Hematopoietic multipotent progenitor cell treated with erythropoietin and hydrocortisone succinate and interleukin-3 and kit ligand, for 4 days (in vitro differentiated cells): ENCODE data around the gene LTA4H.

ENCODE experiments used
- DNase-seq: peaks from one replicate; pipeline ENCODE4 v3.0.0-alpha.2; 2015

The LTA4H gene

GRCh38 chr12:96056646-96057455, 21.5 kb upstream of the LTA4H start:
- DNase-seq = no peak

- DNase-seq = peak; percentile 34
Measured at GRCh38 chr12:96054244-96054610, 18.8 kb upstream of the LTA4H start.

- DNase-seq = peak; percentile 48
Measured at GRCh38 chr12:96053476-96054243, 18.3 kb upstream of the LTA4H start.

- DNase-seq = no peak
Measured at GRCh38 chr12:96051756-96052485, 16.5 kb upstream of the LTA4H start.

GRCh38 chr12:96050139-96050538, 14.8 kb upstream of the LTA4H start:
- DNase-seq = no peak

DNA sequence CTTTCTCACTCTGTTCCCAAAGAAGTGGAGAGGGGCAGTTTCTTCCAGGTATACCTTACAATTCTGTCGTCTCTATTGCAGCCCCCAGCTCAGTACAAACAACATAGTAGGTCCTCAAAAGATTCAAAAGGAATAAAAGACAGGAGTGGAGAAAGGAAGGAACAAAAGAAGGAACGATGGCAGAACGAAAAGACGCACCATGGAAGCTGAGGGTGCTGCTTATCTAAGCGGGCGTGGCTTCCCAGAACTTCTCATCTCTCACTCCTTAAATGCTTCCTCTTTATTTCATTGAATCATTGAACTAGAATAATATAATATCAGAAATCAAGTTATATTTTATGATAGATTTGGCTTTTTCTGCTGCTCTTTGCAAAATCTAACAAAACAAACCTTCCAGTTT, 13.7 kb upstream of the LTA4H start:
- DNase-seq = peak; percentile 63

DNA sequence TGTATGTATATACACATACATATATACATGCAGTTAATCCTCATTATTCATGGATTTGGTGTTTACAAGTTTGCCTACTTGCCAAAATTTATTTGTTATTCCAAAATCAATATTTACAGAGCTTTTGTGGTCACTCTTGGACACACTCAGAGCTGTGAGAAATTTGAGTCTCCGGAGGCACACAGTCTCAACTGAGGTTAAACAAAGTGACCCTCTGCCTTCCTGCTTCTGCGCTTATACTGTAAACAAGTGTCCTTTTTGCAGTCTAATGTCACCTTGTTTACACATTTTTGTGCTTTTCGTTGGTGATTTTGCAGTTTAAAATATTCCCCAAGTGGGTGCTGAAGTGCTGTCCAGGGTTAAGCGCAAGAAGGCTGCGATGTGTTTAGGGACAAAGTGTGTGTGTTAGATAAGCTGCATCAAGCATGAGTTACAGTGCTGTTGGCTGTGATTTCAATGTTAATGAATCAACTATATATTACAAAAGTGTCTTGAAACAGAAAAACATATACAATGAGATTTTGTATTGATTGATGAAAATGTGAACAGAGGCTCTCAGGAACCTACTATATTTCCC, 13.1 kb upstream of the LTA4H start:
- DNase-seq = peak; percentile 57

DNA sequence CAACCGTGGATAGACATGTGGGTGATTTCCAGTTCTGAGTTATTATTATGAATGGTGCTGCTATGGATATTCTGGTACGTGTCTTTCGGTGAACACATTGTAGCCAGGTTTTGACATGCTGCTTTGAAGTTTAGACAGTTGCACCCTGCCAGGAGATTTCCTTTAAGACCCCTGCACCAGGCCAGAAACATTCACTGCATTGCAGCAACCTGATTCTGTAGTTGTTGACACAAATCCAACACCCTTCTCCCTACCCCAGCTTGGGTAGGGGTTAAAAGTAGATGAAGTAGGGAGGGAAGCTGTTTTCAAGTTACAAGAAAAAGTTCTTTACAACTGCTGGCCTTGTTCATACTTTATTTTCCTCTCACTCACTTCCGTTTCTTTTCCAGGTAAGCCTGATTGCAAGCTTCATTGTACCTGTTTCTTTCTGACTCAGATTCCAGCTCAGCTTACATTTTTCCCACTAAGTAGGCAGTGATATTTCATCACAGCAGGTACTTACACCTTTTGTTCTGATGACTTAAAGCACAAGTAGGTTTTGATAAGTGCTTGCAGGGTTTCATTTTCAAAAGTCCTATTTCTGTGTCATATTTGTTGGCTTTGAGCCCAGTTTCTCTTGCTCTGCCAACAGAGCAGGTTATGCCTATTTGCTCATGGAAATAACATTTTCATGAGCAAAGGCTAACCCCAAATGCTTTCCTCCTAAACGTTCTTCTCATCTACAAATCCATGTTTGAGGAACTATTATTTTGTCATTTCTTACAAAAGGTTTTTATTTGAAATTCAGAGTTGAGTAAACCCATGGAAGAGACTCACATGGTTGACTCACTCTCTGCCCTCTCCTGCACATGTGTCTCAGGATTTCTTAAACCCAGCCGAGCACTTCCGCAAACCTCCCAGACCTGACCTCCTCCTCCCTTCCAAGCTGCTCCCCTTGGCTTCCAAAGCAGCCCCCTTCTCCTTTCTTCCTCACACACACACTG, 12.1 kb upstream of the LTA4H start:
- DNase-seq = peak; percentile 77

DNA sequence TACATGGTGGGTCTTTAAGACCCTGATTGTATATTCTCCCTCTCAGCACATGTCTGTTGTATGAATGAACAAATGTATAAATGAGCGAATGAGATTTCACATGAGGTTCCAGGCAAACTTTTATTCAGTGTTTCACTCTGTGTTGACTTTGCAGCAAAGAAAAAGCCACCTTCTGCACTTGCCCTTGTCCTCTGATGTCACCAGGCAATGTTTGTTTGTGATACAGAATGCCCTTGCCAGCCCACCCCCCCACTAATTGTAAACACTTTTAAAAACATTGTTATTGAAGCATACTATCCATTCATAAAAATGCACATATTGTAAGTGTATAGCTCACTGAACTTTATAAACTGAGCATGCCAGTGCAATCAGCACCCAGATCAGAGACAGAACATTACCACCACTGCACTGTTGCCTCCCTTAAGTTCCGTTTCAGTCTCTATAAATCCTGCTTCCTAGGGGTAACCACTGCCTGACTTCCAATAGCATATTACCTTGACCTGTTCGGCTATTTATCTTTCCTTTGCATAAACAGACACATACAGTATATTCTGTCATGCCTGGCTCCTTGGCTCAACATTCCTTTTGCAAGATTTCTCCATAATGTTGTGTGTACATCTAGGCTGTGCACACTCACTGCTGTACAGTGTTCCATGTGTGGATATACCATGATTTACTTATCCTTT, 11.3 kb upstream of the LTA4H start:
- no peak for DNase-seq

DNA sequence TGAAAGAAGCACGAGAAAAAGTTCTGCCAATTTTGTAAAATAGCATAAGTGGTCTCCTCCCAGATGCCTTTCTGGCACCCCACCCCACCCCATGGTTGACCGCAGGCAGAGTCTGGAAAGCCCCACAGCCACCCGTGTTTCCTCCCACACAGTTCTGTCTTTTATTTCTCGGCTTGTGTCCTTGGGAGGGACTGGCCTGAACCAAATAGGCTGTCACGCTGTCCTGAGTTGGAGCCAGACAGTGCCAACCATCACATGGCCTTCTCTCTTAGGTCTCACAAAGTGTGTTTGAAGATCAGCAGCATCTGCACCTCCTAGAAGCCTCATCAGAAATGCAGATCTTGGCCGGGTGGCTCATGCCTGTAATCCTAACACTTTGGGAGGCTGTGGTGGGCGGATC, 10.2 kb upstream of the LTA4H start:
- no peak for DNase-seq

DNA sequence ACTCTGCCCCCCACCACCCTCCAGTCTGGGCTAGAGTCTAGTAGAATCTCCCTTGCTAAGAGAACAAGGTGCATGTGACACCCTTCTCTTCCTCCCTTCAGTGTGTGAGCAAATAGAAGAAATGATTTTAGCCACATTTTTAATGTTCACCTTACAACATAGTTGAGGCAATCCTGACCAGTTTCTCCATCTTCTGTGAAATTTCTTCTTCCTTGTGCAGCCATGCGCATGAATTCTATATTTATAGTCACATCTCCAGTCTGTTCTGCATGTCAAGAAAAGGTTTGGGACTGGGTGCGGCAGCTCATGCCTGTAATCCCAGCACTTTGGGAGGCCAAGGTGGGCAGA, 9.5 kb upstream of the LTA4H start:
- DNase-seq = no peak

DNA sequence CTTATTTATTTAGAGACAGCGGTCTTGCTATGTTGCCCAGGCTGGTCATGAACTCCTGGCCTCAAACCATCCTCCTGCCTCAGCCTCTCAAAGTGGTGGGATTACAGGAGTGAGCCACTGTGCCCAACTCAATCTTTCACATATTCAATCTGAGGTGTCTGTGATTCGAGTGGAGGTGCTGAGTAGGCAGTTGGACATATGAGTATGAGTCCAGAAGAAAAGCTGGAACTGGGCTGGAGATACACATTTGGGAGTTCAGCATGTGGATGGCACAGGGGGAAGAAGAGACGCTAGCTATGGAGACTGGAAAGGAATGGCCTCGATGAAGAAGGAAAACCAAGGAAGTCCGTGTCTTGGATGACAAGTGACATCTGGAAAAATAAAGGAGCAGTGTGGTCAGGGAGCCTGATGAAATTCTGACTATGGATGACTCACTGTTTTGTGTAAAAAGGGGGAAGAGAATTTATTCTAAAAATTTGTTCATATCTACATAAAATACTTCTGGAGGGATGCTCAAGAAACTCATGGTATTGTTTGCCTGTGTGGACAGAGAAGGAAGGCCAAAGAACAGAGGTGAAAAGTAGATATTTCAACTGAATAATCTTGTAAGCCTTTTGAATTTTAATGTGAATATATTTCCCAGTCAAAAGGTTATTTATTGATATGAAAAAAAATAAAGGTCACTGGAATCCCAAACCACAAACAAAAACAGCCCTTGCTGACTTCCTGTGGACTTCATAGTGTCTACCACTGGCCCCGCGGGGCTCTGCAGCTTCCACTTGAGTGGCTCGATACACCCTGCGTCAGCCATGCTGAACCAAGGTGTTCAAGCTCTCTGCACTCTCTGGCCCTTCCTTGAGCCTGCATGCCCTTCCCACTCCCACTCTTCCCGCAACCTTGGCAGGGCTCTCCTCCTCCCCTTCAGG, 8.9 kb upstream of the LTA4H start:
- no peak for DNase-seq

DNA sequence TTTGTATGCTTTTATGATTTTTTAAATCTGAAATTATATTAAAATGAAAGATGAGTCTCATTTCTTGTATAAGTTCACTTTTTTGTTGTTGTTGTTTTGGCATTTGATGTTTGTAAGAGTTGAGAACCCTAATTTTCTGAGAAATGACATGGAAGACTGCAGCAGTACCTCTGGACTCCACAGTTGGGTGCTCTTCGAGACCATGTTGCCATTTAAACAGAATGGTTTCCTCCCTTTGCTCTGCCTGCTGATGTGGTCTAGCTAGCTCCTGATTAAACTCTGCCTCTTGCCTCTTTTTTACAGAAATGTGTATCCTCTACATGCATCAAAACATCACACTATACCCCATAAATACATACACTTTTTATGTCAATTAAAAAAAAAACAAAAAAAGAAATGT, 5.8 kb upstream of the LTA4H start:
- peak; percentile 37 for DNase-seq

DNA sequence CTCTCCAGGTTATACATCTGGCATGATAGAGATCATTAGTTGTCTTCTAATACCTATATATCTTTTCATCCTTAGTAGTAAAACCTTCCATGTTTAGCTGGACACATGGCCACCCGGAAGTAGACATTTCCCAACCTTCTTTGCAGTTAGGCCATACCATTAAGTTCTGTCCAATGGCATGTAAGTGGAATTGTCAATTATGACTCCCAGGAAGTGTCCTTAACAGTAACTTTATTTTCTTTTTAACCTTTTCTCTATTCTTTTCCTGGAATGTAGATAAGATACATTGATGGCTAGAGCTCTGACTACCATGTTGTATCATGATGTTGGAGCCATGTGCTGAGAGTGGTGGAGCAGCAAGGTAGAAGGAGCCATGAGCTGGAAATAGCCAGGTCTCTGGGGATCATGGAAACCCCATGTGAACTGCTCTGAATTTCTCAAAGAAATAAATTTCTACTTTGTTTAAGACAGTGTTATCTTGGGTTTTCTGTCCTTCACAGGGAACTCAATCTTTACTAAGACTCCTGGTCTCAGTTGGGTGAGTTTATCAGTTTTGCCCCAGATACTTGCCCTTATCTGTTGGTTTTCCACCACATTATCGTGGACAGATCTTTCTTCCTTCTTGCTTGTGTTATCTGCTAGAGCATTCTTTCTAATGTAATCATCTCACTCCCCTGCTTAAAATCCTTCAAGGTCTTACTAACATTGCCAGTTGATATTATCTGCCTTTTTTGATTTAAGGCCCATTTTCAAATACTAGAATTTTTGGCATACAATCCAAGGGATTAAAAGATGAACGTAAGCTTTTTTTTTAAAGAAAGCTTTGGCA, 5.1 kb upstream of the LTA4H start:
- DNase-seq = peak; percentile 73

GRCh38 chr12:96039516-96039915, 4.1 kb upstream of the LTA4H start:
- no peak for DNase-seq

- no peak for DNase-seq
Measured at GRCh38 chr12:96036765-96037455, 1.5 kb upstream of the LTA4H start.

- DNase-seq = peak; percentile 51
Measured at GRCh38 chr12:96034621-96035282, 635 bp downstream of the LTA4H start.
